GM18502 (cell line): ENCODE data around the gene AGTRAP.

Experiments
- ATAC-seq: cut with Tn5 transposase; IDR thresholded peaks from one replicate; pipeline ENCODE4 v1.9.1; 2021; ENCODE audit warnings: mild to moderate bottlenecking; ENCODE audit not compliant: unreplicated experiment, poor library complexity

Gene AGTRAP

DNA sequence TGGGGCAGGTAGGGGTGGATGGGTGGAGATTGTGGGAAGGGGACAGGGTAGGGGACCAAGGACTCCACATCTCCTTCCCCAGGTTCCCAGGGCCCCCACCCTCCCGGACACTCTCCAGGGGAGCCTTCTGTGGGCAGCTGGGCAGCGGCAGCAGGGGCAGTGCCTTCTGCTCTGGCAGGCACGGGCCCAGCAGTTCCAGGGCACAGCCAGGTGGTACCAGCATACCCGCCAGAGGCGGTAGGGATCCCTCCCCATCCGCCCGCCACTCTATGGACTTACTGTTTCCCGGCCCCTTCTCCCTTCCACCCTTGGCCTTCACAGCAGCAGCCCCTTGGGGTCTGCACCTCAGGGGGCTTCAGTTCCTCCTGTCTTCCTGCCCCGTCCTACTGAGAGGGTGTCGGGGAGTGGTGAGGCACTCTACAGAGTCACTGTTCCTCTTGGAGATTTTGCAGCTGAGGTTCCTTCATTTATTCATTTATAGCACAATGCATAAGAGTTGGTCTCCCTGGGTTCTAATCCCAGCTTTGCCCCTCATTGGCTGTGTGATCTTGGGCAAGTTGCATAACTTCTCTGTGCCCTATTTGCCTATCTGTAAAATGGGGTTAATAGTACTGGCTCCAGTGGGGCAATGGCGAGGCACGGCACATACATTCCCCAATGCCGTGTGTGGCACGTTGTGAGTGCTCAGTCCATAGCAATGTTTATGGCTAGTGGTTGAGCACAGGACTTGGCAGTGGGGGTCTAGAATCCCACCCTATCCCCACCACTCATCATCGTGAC lies 43.1 kb downstream of the AGTRAP start:
- ATAC-seq, result no peak

DNA sequence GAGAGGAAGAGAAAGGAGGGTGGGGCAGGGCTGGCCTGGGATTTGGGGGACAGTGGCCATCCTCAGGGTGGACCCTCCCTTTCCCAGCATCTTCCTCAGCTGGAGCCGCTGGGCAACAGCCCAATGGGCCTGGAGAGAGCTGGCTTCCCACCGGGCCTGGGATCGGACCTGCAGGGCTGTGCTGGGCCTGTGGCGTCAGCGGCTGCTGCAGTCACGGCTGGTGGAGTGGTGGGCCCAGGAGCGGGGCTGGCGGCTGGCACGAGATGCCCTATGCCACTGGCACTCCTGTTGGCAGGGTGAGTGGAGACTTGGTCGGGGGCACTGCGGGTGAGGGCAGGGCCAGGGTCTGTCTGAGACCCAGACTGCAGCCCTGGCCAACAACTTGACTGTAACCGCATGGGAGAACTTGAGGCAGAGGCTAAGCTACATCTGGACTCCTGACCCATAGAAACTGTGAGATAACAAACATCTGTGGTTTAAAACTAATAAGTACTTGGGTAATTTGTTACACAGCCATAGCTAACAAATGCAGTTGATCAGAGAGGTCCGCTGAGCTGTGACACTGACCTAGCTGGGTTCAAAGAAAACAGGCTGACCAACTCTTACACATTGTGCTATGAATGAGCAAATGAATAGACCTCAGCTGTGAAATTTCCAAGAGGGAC lies 43.9 kb downstream of the AGTRAP start:
- no peak for ATAC-seq

DNA sequence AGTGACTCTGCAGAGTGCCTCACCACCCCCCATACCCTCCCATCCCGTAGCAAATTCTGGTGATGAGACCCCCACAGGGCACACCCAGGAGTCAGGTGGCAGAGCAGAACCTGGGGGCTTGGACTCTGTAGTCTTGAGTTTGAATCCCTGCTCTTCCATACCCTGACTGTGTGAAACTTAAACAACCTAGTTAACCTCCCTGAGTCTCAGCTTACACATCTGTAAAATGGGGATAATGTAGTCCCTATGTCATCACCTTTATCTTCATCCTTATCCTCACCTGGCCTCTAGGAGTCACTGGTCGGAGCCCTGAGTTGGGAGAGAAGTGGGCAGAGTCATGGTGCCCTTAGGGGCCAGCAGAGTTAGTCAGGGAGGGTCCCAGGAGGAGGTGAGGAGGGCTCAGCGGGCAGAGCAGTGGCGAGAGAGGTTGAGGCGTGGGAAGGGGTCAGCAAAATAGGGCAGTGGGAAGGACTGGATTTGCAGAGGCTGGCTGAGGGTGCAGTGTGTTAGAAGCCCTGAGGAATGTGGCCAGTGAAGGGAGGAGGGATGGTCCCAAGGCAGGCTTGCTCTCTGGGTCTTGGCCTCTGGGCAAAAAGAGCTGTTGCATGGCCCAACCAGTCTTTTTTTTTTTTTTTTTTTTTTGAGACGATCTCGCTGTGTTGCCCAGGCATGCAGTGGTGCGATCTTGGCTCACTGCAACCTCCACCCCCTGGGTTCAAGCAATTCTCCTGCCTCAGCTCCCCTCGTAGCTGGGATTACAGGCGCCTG lies 44.6 kb downstream of the AGTRAP start:
- ATAC-seq, result no peak

DNA sequence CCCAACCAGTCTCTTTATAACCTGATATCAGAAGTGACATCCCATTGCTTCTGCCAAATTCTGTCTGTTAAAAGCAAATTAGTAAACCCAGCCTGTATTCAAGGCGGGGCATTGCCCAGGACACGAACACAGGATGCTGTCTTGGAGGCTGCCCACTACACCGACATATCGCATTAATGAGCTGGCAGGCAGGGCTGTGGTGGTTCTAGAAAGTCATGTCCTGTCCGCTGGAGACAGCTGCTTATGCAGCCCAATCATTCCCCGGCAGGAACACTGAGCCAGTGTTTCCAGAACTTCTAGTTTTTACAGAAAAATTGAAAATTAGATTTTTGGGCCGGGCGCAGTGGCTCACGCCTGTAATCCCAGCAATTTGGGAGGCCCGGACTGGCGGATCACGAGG lies 45.4 kb downstream of the AGTRAP start:
- ATAC-seq, result no peak

DNA sequence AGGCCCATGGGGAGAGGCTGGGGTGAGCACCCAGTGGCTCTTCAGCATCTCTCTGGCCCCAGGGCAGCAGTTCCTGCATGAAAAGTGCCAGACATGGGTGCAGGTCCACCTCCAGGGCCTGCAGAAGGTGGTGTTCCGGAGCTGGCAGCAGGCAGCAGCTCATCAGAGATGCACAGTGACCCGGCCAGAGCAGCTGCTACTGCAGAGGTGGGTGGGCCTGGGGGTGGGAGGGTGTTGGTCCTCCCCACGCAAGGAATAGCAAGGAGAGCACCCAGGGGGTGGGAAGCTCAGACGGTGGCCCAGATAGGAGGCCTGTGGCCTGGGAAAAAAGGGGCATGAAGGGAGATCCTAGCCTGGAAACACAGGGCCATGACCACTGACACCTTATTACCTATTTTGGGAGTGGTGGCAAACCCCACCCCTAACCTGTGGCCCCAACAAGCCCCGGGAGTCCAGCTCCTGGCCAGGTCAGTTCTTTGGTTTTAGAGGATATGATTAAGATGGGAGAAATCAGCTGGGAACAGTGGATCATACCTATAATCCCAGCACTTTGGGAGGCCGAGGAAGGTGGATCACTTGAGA lies 46.3 kb downstream of the AGTRAP start:
- no peak for ATAC-seq

DNA sequence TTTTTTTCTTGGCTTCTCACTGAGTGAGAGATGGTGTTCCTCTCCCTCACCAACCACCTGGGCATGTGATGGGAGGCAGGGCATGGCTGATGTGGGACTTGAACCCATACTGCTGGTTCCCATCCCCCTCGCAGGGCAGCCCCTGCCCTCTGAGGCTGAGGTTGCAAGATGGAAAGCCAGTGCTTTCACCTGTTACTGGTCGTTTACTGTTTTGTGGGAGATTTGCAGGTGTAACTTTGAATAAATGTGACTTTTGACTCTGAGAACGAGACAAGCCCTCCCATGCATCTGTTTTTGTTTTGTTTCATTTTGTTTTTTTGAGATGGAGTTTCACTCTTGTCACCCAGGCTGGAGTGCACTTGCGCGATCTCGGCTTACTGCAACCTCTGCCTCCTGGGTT lies 47.6 kb downstream of the AGTRAP start:
- ATAC-seq, result no peak

DNA sequence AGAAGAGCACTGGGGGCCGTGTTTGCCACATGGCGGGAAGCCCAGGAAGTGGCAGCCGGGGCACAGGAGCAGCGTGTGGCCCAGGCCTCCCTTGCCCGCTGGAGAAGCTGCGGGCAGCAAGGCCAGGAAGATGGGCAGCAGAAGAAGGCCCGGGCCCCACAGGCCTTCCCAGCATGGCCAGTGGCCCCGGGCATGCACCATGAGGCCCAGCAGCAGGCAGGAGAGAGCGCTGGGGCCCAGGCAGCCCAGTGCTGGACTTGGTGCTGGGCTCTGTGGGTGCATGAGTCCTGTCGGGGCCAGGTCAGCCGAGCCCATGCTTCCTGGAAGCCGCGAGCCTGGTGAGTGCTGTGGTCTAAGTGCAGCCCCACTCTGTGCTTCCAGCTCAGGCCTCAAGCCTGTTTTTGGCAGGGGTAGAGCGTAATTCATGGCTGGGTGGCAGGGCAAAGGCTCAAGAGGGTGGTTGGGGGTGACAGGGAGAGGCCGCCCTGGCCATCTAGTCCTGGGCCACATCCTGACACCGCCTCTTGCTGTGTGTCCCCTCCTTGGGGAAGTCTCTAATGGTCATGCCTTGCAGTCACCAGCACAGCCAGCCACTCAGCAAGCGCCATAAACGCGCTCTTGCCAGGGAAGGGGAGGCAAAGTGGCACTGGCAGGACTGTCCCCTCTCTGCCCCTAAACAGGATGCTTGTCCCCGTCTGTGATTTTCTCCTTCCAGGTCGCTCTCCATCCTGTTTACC lies 48.5 kb downstream of the AGTRAP start:
- ATAC-seq, result no peak

DNA sequence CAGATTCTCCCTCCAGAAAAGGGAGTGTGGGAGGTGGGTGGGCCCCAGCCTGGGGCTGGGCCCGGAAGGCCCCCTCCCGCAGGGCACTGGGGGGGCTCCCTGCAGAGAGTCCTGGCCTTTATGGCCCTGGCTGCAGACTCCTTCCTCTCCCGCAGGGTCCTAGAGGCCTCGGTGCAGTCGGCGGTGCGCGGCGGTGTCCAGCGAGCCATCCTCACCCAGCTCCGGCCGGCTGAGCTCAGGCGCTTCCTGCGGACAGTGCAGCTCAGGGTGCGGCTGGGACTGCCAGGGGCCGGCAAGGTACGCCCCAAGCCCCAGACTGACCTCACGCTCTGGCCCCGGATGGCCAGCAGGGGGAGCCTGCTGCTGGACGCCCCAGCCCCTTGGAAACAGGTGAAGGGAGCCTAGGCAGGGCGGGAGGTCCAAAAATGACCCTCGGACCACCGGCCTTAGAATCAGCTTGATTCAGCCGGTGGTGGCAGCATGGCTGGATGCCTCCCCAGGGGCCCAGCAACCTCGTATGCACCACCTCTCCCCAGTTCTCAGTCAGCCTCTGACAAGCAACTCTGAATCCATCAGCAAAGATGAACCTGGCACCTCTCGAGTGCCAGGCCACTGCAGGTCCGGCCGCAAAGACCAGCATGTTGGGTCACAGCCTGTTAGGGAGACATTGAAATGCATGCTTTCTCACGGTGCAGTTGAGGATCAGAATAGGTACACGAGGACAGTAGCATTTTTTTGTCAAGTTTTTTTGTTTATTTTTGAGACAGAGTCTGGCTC lies 49.2 kb downstream of the AGTRAP start:
- no peak for ATAC-seq

DNA sequence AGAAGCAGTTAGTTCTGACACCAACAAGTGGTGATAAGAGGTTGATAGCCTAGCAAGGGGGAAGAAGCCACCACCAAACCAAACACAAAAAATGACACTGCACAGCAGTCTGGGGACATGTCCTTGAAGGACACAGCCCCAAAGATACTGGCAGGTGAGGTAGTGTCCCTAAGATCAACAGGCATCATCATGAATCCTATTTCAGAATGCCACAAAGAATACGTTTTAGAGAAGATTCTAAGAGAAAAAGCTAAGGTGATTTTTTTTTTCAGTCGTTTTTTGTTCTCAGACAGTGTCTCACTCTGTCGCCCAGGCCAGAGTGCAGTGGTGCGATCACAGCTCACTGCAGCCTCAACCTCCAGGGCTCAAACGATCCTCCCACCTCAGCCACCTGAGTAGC lies 50.2 kb downstream of the AGTRAP start:
- ATAC-seq, result no peak

DNA sequence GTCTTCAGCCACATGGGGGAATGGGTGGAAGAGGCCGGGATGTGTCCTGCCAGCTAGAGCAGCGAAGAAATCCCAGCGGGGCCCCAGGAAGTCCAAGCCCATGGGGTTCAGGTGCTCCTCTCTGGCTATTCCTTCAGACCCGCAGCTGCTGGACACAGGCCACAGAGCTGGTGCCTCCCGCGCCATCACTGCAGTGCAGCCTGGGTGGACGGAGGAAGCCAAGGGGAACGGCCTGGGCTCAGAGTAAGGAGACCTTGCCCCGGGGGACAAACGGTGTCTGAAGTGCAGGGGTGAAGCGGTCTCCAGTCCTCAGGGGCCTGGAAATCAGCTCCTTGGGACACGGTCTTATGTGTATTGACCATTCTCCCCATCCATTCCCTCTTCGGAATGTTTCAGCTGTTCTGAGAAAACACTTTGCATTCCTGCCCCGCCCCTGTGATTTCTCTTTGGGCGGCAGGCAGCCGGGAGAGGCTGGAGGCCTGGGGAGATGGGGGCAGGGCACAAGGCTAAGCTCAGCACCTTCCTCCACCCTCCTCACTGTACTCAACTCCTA lies 51.4 kb downstream of the AGTRAP start:
- ATAC-seq, result no peak

DNA sequence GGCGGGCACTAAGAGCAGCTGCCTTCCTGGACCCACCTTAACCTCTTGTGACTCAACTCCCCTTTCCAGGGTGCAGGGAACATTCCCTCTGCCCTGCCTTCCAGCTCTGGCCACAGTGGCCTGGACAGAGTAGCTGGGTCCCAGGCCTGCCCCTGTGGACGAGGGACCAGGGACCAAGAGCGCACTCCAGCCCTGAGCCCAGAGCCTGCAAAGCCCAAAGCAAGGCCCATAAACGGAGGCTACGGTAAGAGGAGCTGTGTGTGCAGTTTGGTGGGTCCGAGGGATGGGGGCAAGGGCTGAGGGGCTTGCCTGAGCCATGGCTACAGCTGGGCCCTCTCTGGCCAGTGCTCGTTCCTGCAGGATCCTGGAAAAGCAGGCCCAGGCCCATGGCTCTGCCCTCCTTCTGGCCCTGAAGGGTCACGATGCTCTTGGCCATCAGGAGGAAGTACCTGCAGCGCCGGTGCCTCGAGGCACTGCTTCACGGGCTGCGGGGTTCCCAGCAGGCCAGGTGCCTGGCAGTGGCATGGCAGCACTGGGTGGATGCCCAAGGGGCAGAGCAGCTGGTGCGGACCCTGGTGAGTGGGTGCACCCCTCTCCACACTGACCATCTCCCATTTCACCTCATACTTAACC lies 52.0 kb downstream of the AGTRAP start:
- no peak for ATAC-seq

DNA sequence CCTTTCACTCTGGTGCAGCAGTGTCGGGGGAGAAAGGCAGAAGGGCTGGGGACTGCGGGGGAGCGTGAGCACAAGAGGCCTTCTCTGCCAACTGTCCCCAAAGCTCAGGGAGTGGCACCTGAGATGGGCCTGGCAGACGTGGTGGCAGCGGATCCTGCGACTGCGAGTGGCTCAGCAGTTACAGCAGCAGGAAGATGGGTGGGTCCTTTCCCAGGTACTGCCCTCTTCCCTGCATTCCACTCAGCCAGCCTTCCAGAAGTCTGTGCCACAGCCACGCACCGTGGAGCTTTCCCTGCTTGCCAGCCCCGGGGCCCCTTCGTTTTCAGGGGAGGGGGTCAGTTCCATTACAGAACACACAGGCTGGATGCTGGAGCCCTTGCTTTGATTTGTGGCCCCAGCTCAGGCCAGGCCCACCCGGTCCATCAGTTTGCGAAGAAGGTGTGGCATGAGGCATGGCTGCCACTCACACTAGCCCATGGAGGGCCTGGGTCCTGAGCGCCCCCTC lies 52.7 kb downstream of the AGTRAP start:
- ATAC-seq, result no peak

DNA sequence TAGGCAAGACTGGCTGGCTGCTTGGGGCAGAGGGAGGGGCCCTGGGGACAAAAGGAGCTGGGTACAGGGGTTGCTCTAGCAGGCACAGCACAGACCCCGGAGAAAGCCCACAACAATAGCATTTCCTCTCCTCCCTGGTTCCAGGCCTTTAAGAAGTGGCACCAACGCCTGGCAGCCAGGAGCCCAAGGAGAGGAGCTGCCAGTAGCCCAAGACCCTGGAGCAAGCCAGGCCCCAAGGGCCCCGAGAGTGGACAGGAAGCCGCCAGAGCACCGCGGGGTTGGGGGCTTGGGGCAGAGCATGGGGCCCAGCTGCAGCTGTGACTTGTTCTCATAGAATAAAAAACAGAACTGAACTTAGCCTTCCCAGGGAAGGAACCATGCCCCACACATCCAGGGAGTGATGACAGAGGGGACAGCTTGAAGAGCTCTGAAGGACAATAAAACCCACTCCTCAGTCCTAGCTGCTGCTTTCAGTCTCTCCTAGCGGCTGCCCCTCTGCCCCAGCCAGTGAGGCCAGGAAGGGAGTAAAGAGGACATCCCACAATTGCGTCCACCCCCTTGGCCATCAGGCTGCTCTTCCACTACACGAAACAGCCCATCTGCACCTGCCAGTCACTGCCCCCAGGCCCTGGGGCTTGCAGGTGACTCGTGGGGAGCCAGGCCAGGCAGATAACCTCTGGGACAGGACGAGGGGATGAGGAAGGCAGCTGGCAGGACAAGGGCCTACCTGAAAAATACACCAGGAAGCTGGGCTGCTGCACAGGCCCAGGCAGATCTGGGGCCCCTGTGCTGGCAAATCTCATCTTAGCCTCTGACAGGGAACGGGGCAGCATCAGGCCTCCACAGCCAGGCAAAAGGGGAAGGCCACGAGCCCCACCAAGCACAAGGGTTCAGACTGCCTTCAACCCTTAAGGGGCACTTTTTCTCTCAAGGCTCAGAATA lies 53.5 kb downstream of the AGTRAP start:
- no peak for ATAC-seq

DNA sequence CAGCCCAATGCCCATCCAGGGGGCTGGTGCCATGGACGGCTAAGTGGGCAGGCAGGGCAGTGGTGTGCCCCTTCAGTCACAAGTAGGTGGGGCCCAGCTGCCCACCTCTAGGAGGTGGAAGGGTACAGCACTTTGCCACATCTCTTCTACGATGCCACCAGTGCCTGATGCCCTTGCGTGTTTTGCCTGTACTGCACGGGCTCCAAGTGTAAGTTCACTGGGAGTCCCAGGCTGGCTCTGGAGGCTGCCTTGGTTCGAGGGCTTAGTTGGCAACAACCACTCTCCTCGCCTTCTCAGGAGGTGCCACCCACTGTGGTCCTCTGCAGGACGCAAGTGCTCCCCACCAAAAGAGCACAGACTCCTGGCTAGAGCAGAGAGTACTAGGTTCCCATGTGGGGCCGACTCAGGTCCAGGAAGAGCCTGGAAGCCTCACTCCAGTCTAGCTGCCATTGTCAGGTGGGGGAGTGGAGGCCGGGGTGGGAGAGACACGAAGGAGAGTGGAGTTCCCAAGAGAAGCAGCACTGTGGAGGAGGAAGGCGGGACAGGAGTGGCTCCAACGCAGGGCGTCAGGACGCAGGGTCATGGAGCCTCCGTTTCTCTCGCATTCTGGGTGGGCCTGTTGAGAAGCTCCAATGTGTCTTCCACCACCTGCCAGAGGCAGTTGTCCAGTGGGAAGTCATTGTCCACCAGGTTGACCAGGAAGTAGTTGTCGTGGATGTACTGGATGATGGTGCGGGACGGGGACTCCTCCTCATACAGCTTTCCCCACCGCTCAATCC lies 54.4 kb downstream of the AGTRAP start:
- ATAC-seq, result no peak

DNA sequence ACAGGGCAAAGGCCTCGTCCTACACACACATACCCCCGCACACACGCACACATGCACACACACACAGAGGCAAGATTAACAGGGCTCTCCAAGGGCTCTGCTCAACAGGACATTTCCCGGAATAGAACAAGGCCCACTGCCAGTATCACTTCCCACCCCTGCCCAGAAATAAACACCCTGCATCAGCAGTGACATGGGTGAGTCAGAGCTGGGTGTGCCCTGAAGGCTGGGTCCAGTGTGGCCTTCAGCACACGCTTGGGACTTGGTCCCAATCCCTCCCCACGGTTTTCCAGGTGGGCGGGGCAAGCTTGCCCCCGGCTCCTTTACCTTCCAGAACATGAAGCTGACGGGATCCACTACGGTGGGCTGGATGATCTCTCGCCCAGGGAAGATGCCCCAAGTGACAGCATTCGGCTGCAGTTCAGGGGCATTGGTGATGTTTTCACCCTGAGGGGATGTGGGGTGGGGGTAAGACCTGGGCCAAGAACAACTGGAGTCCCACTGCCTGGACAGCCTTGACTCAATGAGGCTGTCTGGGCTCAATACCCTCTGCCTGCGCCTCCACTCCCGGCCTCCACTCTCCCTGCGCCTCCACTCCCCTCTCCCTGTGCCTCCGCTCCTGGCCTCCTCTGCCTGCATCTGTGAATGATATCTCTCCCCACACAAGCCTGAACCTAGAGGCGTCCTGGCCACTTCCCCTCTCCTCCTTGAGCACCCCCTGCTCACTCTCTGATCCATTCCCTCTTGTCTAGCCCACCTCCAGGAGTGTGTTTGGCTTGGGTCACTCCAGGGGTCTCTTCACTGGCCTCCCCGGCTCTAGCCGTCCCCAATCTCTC lies 55.2 kb downstream of the AGTRAP start:
- ATAC-seq, result no peak

DNA sequence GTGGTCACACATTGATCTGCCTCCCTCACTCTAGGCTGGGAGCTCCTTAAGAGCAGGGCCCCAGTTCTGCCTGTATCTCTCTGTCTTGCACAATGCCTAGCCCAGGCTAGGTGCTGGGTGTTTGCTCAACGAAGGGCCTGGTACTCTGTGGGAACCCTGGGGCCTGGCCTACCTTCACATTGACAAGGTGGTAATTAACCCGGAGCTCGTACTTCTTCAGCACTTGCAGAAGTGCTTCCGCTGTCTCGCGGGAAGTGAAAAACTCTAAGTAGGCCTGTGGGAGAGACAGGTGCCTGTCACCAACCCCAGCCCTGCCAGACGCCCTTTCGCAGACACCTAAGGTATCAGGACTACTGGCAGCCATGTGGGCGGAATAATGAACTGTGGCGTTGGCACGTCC lies 56.2 kb downstream of the AGTRAP start:
- no peak for ATAC-seq
